CD4-positive, alpha-beta T cell (primary cell): ENCODE measurements around the gene NFKBIL1. TPM values are rescaled to one million over a fixed set of nuclear protein-coding genes. Genes with fewer than 3 reads are reported as not detected.
A peak's percentile ranks its signal among the peaks of the same experiment; 100 is the strongest.

Experiments used
- ATAC-seq: fragments of 200-7000 bp; cut with Tn5 transposase; one replicate; pipeline ENCODE4 v1.10.0; 2022; ENCODE audit warnings: mild to moderate bottlenecking; ENCODE audit not compliant: poor library complexity
- CTCF ChIA-PET: fragments of 350-600 bp; sonication (Branson Sonifier 250); formaldehyde crosslinking; loops from one replicate; lab custom pipeline; 2021; ENCODE audit warnings: antibody characterized with exemption, inconsistent platforms; lab: Charles Lee
- POLR2A ChIA-PET: fragments of 350-600 bp; sonication (Branson Sonifier 250); formaldehyde crosslinking; loops from one replicate; lab custom pipeline; 2021; ENCODE audit warnings: antibody characterized with exemption, inconsistent platforms; lab: Charles Lee
- DNase-seq, 14 experiments: peaks; one replicate each; pipeline ENCODE4 v3.0.0-alpha.2; 2013 to 2020; ENCODE audit warnings: mixed read lengths in 2 of 14
- H3K27ac ChIP-seq, 2 donors: one replicate each; pipeline versions ENCODE4 v1.5.1 to v1.7.0; 2013; ENCODE audit warnings: low read length in 2 of 2, low read depth in 1 of 2, mild to moderate bottlenecking in 1 of 2
- H3K27me3 ChIP-seq, 2 experiments: 1 replicate in 1 of 2; 2 replicates in 1 of 2; pipeline versions ENCODE4 v1.6.1 to v1.7.0; 2013; ENCODE audit warnings: low read length in 2 of 2, control low read depth in 1 of 2, mild to moderate bottlenecking in 1 of 2, moderate library complexity in 1 of 2; ENCODE audit not compliant: insufficient read depth in 2 of 2, control insufficient read depth in 1 of 2
- H3K36me3 ChIP-seq: one replicate; pipeline ENCODE4 v1.6.1; 2013; ENCODE audit warnings: low read length, control low read depth; ENCODE audit not compliant: insufficient read depth
- H3K4me1 ChIP-seq: one replicate; pipeline ENCODE4 v1.6.1; 2013; ENCODE audit warnings: low read length, control low read depth; ENCODE audit not compliant: insufficient read depth
- H3K4me3 ChIP-seq: one replicate; pipeline ENCODE4 v1.5.1; 2013; ENCODE audit warnings: mild to moderate bottlenecking, low read length, moderate library complexity
- H3K9me3 ChIP-seq, 2 experiments: 1 replicate in 1 of 2; 2 replicates in 1 of 2; pipeline versions ENCODE4 v1.6.1 to v1.7.0; 2013; ENCODE audit warnings: low read length in 2 of 2, mild to moderate bottlenecking in 2 of 2, control low read depth in 1 of 2, moderate library complexity in 1 of 2; ENCODE audit not compliant: control insufficient read depth in 1 of 2, insufficient read depth in 1 of 2
- H3K27ac Mint-ChIP-seq: one replicate; pipeline ENCODE4 v1.8.0; 2020; ENCODE audit warnings: mixed read lengths
- H3K27me3 Mint-ChIP-seq: one replicate; pipeline ENCODE4 v1.8.0; 2021; ENCODE audit warnings: mixed read lengths
- H3K36me3 Mint-ChIP-seq: one replicate; pipeline ENCODE4 v1.8.0; 2021; ENCODE audit warnings: low read depth, mixed read lengths
- H3K4me1 Mint-ChIP-seq: one replicate; pipeline ENCODE4 v1.8.0; 2021; ENCODE audit warnings: low read depth, mixed read lengths
- H3K4me3 Mint-ChIP-seq: one replicate; pipeline ENCODE4 v1.8.0; 2020; ENCODE audit warnings: mild to moderate bottlenecking, mixed read lengths
- H3K9me3 Mint-ChIP-seq: one replicate; pipeline ENCODE4 v1.8.0; 2020; ENCODE audit warnings: mixed read lengths
- intact Hi-C, 2 experiments: fragments of 100-400 bp; cut with DNase I in 1 of 2; cut with micrococcal nuclease in 1 of 2; formaldehyde crosslinking; loops; one replicate each; pipeline versions ENCODE4 v1.15.1 to v1.9.0; 2023 to 2025; cut with DNase I, micrococcal nuclease
- total RNA-seq, 174 experiments: library from RNA in 2 of 174; stranded (reverse) in 2 of 174; gene quantifications; one replicate each; pipeline ENCODE4 v1.2.3 and lab custom pipeline; 2021 to 2026
- TF ChIP-seq, protein P1 (sequence below): fragments of 200-600 bp; IDR thresholded peaks from one replicate; pipeline ENCODE4 v1.8.0; 2022; ENCODE audit warnings: antibody characterized with exemption, mild to moderate bottlenecking

NFKBIL1 gene
- total RNA-seq, 2 experiments from 2014 or later: 7.6 to 9.3 TPM

- Histone ChIP-seq H3K27ac (peak overlapping the region; percentile 63 to 74), H3K4me3 (peak overlapping the region; percentile 44), H3K36me3 (peaks cover 15% of the 10 kb centered on the region), H3K4me1 (peaks cover 68% of the 10 kb centered on the region), H3K9me3 (no peaks in the 10 kb centered on the region), H3K27me3 (no peaks in the 10 kb centered on the region)
- TF ChIP-seq, protein P1, sequence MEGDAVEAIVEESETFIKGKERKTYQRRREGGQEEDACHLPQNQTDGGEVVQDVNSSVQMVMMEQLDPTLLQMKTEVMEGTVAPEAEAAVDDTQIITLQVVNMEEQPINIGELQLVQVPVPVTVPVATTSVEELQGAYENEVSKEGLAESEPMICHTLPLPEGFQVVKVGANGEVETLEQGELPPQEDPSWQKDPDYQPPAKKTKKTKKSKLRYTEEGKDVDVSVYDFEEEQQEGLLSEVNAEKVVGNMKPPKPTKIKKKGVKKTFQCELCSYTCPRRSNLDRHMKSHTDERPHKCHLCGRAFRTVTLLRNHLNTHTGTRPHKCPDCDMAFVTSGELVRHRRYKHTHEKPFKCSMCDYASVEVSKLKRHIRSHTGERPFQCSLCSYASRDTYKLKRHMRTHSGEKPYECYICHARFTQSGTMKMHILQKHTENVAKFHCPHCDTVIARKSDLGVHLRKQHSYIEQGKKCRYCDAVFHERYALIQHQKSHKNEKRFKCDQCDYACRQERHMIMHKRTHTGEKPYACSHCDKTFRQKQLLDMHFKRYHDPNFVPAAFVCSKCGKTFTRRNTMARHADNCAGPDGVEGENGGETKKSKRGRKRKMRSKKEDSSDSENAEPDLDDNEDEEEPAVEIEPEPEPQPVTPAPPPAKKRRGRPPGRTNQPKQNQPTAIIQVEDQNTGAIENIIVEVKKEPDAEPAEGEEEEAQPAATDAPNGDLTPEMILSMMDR: no peak
- Mint-ChIP-seq H3K27me3 (no peaks in the 10 kb centered on the region), H3K9me3 (no peaks in the 10 kb centered on the region), H3K4me1 (peaks cover 50% of the 10 kb centered on the region), H3K27ac (peak overlapping the region; percentile 90), H3K36me3 (peaks cover 35% of the 10 kb centered on the region), H3K4me3 (peak overlapping the region; percentile 82)
- CTCF ChIA-PET: interaction anchor here (0.7 to 6.2 kb wide), 3 partner anchors 11 to 39 kb away, joined by 3 to 32 read pairs (median 7); no protein-coding TSS in a partner anchor
- intact Hi-C loops: loop anchor here in 1 of 2 experiments (2.0 kb wide), 2 partner anchors 15 to 23 kb away; partner anchors contain the start of gene LTA
- ATAC-seq (no peak), DNase-seq (no peak)
- POLR2A ChIA-PET: interaction anchor here (0.7 to 34.9 kb wide), 4 partner anchors 10 to 94 kb away, joined by 3 to 1160 read pairs (median 26); partner anchors contain the start of genes LST1, LTA, LTB and NCR3
Measured at GRCh38 chr6:31558318-31558625, 10.9 kb downstream of the NFKBIL1 start.

GRCh38 chr6:31558631-31559500 is 11.5 kb downstream of the NFKBIL1 start:
- peaks cover 40% of the 10 kb centered on the region for H3K36me3 Mint-ChIP-seq
- peak overlapping the region; percentile 82 for H3K4me3 Mint-ChIP-seq
- Histone ChIP-seq H3K9me3 (no peaks in the 10 kb centered on the region), H3K4me1 (peaks cover 68% of the 10 kb centered on the region), H3K4me3 (peak overlapping the region; percentile 44), H3K27ac (peak overlapping the region; percentile 63 to 74), H3K27me3 (no peaks in the 10 kb centered on the region), H3K36me3 (peaks cover 21% of the 10 kb centered on the region)
- no peaks in the 10 kb centered on the region for H3K27me3 Mint-ChIP-seq
- ChIA-PET POLR2A (interaction anchor here (0.6 to 34.9 kb wide), 7 partner anchors 10 to 279 kb away, joined by 3 to 1160 read pairs (median 8); partner anchors contain the start of genes DDX39B, LST1, LTA and LTB), CTCF (interaction anchor here (0.7 to 6.2 kb wide), 7 partner anchors 8 to 39 kb away, joined by 3 to 32 read pairs (median 7); partner anchors contain the start of gene LTB)
- peak in 12 of 14 experiments; percentile 35 to 88 (median 56) for DNase-seq
- peak overlapping the region; percentile 90 for H3K27ac Mint-ChIP-seq
- intact Hi-C loops: loop anchor here in 1 of 2 experiments (2.0 kb wide), 2 partner anchors 14 to 22 kb away; partner anchors contain the start of gene LTA
- ATAC-seq: peak; percentile 87
- peaks cover 55% of the 10 kb centered on the region for H3K4me1 Mint-ChIP-seq
- TF ChIP-seq, protein P1: no peak
- no peaks in the 10 kb centered on the region for H3K9me3 Mint-ChIP-seq

DNA sequence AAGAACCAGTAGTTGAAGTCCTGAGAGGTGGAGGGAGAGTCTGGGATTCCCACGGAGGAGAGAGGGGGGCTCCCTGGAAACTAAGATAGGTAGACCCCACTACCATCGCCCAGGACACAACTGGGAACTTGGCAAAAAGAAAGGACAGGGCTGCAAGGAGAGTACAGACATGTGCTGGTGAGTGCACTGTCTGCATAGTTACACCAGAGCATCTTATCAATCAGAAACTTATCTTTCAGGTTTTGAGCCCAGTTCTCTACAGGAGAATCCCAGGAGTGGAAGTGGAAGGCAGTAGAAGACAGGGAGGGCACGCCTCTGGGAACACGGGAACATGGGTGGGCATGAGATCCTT is 12.2 kb downstream of the NFKBIL1 start:
- H3K27ac ChIP-seq: peak overlapping the region; percentile 63 to 74
- Mint-ChIP-seq H3K4me3 (peak overlapping the region; percentile 82), H3K27me3 (no peaks in the 10 kb centered on the region), H3K9me3 (no peaks in the 10 kb centered on the region), H3K27ac (peak overlapping the region; percentile 90), H3K4me1 (peaks cover 57% of the 10 kb centered on the region), H3K36me3 (peaks cover 42% of the 10 kb centered on the region)
- ChIA-PET CTCF (interaction anchor here (0.8 to 6.2 kb wide), 7 partner anchors 8 to 38 kb away, joined by 3 to 32 read pairs (median 7); partner anchors contain the start of gene LTB), POLR2A (interaction anchor here (0.6 to 34.9 kb wide), 7 partner anchors 9 to 279 kb away, joined by 4 to 1160 read pairs (median 8); partner anchors contain the start of genes DDX39B, LST1, LTA and LTB)
- peak overlapping the region; percentile 44 for H3K4me3 ChIP-seq
- no peaks in the 10 kb centered on the region for H3K9me3 ChIP-seq
- intact Hi-C loops: loop anchor here in 1 of 2 experiments (2.0 kb wide), 2 partner anchors 13 to 21 kb away; partner anchors contain the start of gene LTA
- peaks cover 68% of the 10 kb centered on the region for H3K4me1 ChIP-seq
- no peak for DNase-seq
- peak; percentile 9 for ATAC-seq
- H3K36me3 ChIP-seq: peaks cover 24% of the 10 kb centered on the region
- TF ChIP-seq, protein P1: no peak
- H3K27me3 ChIP-seq: no peaks in the 10 kb centered on the region
